ENCODE data around the gene SLC16A10.

The SLC16A10 gene

DNA sequence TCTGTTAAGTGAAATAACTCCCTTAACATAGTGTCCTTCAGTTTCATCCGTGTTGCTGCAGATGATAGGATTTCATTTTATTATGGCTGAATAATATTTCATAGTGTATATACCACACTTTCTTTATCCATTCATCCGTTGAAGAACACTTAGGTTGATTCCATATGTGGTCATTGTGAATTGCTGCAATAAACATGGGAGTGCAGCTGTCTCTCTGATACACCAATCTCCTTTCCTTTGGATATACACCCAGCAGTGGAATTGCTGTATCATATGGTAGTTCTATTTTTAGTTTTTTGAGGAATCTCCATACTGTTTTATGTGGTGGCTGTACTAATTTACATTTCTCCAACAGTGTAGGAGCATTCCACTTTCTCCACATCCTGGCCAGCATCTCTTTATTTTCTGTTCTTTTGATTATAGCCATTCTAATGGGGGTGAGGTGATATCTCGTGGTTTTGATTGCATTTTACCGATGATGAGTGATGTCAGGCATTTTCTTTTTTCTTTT is 193.2 kb downstream of the SLC16A10 start:
- H3K36me3 ChIP-seq (ENCODE audit: insufficient read depth, low read length): peaks cover 49% of the 10 kb centered on the region
- peaks cover 4% of the 10 kb centered on the region for H3K9me3 ChIP-seq (ENCODE audit: low read depth, low read length)
- no peak overlapping the region for H3K4me3 ChIP-seq
- H3K9ac ChIP-seq (ENCODE audit: insufficient read length): no peak overlapping the region
- TF ChIP-seq EZH2 (IDR thresholded peaks at IDR 0.05): no peak
- no peak for TF ChIP-seq FOXP2 (optimal IDR thresholded peaks at IDR 0.05; ENCODE audit: control extremely low read depth, extremely low read length, insufficient read depth)
- TF ChIP-seq POLR2AphosphoS5 (IDR thresholded peaks at IDR 0.05; ENCODE audit: borderline replicate concordance, low read depth, low read length): no peak
- no peak overlapping the region for H3K27ac ChIP-seq
- DNase-seq (ENCODE audit: low read depth, low spot score): no peak
